Measurements from ENCODE around the gene HLA-DQB2. TPM values are rescaled to one million over a fixed set of nuclear protein-coding genes. Genes with fewer than 3 reads are reported as not detected.

Gene HLA-DQB2
- total RNA-seq, 1 experiment from 2014 or later, result not detected

DNA sequence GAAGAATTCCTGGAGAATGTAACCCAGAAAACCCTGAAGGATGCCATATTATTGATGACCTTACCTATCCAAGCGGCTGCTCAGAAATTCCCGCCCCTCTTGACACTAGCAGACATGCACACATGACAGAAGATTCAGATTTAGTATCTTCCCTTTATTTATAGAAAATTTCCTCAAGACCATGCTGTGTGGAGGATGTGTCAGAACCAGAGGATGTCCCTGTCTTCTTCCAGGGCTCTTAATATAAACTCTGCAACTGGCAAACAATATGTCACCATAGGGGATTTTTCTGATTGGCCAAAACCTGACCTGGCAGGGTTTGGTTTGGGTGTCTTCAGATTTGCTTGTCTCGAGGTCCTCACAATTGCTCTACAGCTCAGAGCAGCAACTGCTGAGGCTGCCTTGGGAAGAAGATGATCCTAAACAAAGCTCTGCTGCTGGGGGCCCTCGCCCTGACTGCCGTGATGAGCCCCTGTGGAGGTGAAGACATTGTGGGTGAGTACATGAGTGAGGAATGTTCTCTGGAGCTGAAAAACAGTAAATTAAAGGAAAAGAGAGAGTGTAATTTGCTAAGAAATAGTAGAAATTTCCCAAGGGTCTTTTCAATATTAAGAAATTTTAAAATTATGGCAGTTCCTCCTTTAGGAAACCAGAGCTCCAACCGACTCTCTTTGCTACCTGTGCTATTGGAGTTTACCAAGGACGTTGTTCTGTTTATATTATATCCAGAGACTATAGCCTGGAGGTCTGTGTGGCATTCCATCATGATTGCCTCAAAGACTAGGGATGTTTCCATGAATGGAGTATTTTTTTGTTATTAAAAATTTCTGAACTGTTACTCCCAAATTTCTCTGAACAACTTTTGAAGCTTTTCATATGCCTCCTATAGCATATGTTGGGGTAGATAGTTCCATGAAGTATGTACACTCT, 22.0 kb downstream of the HLA-DQB2 start, which contains the start of gene HLA-DQA2:
TSS of gene HLA-DQA2 (plus strand) at position 361 of the 930 bp plus-strand sequence. CDS start at position 414, 53 bp downstream.
- no peaks in the 10 kb centered on the region for H3K36me3 Mint-ChIP-seq (ENCODE audit: insufficient read depth, unreplicated experiment)
- CTCF ChIA-PET, result no interaction called here
- DNase-seq (ENCODE audit: unreplicated experiment), result no peak
- no peak within 1 kb of the TSS for H3K4me3 Mint-ChIP-seq (ENCODE audit: unreplicated experiment)
- no peak within 1 kb of the TSS for H3K27ac Mint-ChIP-seq (ENCODE audit: low read depth, unreplicated experiment)
- no peaks in the 10 kb centered on the region for H3K9me3 Mint-ChIP-seq (ENCODE audit: unreplicated experiment)
- no TSS peak for BruUV-seq (replicated peaks)
- POLR2A ChIA-PET, result no interaction called here
- no peaks in the 10 kb centered on the region for H3K4me1 Mint-ChIP-seq (ENCODE audit: insufficient read depth, unreplicated experiment)
- intact Hi-C loops (cut with micrococcal nuclease), result no loop called here
- TF ChIP-seq, protein P1, sequence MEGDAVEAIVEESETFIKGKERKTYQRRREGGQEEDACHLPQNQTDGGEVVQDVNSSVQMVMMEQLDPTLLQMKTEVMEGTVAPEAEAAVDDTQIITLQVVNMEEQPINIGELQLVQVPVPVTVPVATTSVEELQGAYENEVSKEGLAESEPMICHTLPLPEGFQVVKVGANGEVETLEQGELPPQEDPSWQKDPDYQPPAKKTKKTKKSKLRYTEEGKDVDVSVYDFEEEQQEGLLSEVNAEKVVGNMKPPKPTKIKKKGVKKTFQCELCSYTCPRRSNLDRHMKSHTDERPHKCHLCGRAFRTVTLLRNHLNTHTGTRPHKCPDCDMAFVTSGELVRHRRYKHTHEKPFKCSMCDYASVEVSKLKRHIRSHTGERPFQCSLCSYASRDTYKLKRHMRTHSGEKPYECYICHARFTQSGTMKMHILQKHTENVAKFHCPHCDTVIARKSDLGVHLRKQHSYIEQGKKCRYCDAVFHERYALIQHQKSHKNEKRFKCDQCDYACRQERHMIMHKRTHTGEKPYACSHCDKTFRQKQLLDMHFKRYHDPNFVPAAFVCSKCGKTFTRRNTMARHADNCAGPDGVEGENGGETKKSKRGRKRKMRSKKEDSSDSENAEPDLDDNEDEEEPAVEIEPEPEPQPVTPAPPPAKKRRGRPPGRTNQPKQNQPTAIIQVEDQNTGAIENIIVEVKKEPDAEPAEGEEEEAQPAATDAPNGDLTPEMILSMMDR (IDR thresholded peaks at IDR 0.05; ENCODE audit: unreplicated experiment), result no peak
- H3K27me3 Mint-ChIP-seq (ENCODE audit: insufficient read depth, unreplicated experiment), result peaks cover 89% of the 10 kb centered on the region

DNA sequence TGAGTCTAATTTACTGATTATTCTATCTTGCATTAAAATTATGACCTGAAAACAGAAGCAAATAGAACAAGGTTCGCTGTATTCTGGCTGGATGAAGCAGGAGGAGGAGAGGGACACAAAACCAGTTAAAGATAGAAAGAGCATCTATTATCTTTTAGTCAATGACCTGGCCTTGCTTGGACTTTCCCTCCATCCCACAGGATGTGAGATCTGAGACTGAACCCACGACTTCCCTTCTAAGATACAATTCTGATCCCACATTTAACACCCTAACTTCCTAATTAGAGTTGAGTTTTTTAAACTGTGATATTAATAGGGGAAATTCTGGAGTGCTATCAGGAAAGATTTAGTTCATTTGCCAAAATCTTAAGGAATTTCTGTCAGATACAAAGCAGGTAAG, 25.2 kb downstream of the HLA-DQB2 start:
- no TSS peak for BruUV-seq (replicated peaks)
- no peak for DNase-seq (ENCODE audit: unreplicated experiment)
- CTCF ChIA-PET, result no interaction called here
- no peaks in the 10 kb centered on the region for H3K4me1 Mint-ChIP-seq (ENCODE audit: insufficient read depth, unreplicated experiment)
- intact Hi-C loops (cut with micrococcal nuclease), result no loop called here
- TF ChIP-seq, protein P1 (IDR thresholded peaks at IDR 0.05; ENCODE audit: unreplicated experiment), result no peak
- H3K9me3 Mint-ChIP-seq (ENCODE audit: unreplicated experiment), result no peaks in the 10 kb centered on the region
- H3K27ac Mint-ChIP-seq (ENCODE audit: low read depth, unreplicated experiment), result no peak overlapping the region
- H3K4me3 Mint-ChIP-seq (ENCODE audit: unreplicated experiment), result no peak overlapping the region
- POLR2A ChIA-PET, result no interaction called here
- H3K27me3 Mint-ChIP-seq (ENCODE audit: insufficient read depth, unreplicated experiment), result peaks cover 89% of the 10 kb centered on the region
- H3K36me3 Mint-ChIP-seq (ENCODE audit: insufficient read depth, unreplicated experiment), result no peaks in the 10 kb centered on the region

DNA sequence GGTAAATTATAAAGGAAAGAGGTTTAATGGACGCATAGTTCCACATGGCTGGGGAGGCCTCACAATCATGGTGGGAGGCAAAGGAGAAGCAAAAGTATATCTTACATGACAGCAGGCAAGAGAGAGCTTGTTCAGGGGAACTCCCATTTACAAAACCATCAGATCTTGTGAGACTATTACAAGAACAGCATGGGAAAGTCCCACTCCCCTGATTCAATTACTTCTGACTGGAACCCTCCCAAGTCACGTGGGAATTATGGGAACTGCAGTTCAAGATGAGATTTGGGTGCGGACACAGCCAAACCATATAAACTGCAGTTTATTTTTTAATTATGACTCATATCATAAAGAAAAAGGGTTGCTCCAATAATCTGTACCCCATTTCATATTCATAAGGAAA, 44.5 kb downstream of the HLA-DQB2 start:
- Mint-ChIP-seq H3K9me3 (ENCODE audit: unreplicated experiment) (no peaks in the 10 kb centered on the region), H3K4me1 (ENCODE audit: insufficient read depth, unreplicated experiment) (no peaks in the 10 kb centered on the region), H3K36me3 (ENCODE audit: insufficient read depth, unreplicated experiment) (no peaks in the 10 kb centered on the region), H3K27ac (ENCODE audit: low read depth, unreplicated experiment) (no peak overlapping the region), H3K27me3 (ENCODE audit: insufficient read depth, unreplicated experiment) (peaks cover 79% of the 10 kb centered on the region), H3K4me3 (ENCODE audit: unreplicated experiment) (no peak overlapping the region)
- CTCF ChIA-PET, result no interaction called here
- POLR2A ChIA-PET, result no interaction called here
- BruUV-seq (replicated peaks), result no TSS peak
- intact Hi-C loops (cut with micrococcal nuclease), result no loop called here
- DNase-seq (ENCODE audit: unreplicated experiment), result no peak
- TF ChIP-seq, protein P1 (IDR thresholded peaks at IDR 0.05; ENCODE audit: unreplicated experiment), result no peak

GRCh38 chr6:32716396-32716795, 46.9 kb downstream of the HLA-DQB2 start:
- TF ChIP-seq, protein P1 (IDR thresholded peaks at IDR 0.05; ENCODE audit: unreplicated experiment), result no peak
- BruUV-seq (replicated peaks), result no TSS peak
- H3K27me3 Mint-ChIP-seq (ENCODE audit: insufficient read depth, unreplicated experiment), result peaks cover 72% of the 10 kb centered on the region
- H3K4me1 Mint-ChIP-seq (ENCODE audit: insufficient read depth, unreplicated experiment), result no peaks in the 10 kb centered on the region
- H3K36me3 Mint-ChIP-seq (ENCODE audit: insufficient read depth, unreplicated experiment), result no peaks in the 10 kb centered on the region
- H3K9me3 Mint-ChIP-seq (ENCODE audit: unreplicated experiment), result no peaks in the 10 kb centered on the region
- no peak overlapping the region for H3K27ac Mint-ChIP-seq (ENCODE audit: low read depth, unreplicated experiment)
- ChIA-PET POLR2A (no interaction called here), CTCF (interaction anchor here (0.6 kb wide), 2 partner anchors 304 to 351 kb away, joined by 3 read pairs; no protein-coding TSS in a partner anchor)
- no peak overlapping the region for H3K4me3 Mint-ChIP-seq (ENCODE audit: unreplicated experiment)
- no peak for DNase-seq (ENCODE audit: unreplicated experiment)
- intact Hi-C loops (cut with micrococcal nuclease), result no loop called here
